C1 segment of cervical spinal cord (tissue), 14 donors: Measurements from ENCODE around the gene SLC12A3.

Experiments used
- DNase-seq, 14 donors: peaks; one replicate each; lab custom pipeline; 2025; lab: John Stamatoyannopoulos, UW

Gene SLC12A3

DNA sequence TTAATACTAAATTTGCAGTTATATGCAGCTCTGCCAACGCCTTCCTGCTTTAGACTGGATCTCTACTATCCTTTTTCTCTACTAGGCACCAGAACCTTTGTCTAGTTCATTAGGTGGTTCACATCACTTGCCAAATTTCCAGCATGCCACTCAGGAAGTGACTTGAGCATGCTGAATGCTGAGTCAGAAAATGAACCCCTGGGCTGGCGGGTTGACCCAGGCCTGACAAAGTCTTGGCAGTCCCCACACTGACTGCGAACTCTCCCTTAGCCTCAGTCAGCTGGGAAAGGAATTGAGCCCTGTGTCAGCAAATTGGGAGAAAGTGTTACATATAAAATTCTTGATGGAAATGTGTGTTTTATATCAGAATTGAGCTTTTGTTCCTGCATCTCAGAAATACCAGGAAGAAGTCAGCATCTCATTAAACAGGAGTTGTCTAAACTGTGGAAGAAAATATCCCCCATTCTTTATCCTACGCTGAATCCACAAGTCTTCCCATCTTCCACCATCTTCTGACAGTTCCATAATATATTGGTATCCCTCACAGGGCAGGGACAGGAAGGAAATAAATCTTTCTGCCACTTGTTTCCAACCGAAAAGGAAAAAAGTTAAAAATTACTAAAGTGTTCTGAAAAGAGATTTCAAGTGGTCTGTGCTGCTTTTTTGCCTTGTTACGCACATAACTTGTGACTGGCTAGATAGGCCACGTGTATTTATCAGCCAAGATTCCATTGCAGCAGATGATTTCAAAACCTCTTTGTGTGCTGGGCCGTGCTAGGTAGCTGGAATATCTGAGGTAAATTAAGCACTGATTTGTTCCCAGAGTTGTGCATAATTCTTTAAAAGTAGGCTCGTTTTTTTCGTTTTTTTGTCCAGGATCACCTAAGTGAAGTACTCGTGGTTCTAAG is 16.7 kb upstream of the SLC12A3 start:
- peak in 4 of 14 donors; percentile 10 to 58 (median 18) for DNase-seq

GRCh38 chr16:56848955-56849689 is 15.9 kb upstream of the SLC12A3 start:
- peak in 1 of 14 donors; percentile 11 for DNase-seq

- no peak for DNase-seq
Measured at GRCh38 chr16:56849690-56850680, 15.0 kb upstream of the SLC12A3 start.

DNA sequence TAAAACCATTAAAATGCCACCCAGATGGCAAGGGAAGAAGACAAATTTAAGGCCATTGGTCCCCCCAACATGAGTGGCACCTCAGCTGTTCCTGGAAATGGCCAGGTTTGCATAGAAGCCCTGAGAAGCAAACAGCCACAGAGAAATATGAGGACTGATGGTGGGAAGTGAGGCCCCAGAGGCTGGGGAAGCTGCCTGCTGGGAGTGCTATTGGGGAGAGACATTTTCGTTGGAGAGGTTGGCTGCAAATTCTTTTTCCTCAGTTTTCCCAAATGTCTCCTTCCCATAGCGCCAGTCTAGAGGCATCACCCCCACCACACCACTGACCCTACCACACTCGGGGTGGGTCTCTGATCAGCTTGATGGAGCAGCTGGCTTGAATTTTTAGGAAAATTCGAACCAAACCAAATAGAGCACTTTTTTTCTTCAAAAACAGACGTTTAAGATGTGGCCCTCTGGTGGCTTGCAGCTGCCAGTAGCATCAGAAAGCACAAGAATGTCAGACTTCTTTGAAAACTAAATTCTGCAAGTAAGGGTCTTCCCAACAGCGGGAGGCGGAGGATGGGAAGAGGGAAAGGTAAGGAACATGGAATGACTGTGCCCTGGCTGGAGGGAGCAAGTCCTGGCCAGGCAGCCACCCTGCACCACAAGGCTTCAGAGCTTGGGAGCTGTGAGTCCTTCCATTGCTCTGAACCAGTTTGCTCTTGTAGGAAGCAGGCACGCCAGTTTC is 13.2 kb upstream of the SLC12A3 start:
- no peak for DNase-seq

DNA sequence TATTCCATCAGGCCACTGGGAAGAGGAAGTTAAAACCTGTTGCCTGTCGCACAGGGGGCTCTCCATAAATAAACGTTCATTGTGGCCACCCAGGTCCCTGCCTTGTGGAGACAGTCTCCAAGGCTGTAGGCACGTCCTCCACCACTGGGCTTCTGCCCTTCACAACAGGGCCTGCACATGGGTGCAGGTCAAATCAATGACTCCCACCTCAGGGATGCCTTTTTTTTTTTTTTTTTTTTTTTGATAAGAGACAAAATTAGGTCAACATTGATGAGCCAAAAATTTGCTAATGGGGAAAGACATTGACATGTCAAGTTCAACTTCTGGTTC is 12.6 kb upstream of the SLC12A3 start:
- no peak for DNase-seq

DNA sequence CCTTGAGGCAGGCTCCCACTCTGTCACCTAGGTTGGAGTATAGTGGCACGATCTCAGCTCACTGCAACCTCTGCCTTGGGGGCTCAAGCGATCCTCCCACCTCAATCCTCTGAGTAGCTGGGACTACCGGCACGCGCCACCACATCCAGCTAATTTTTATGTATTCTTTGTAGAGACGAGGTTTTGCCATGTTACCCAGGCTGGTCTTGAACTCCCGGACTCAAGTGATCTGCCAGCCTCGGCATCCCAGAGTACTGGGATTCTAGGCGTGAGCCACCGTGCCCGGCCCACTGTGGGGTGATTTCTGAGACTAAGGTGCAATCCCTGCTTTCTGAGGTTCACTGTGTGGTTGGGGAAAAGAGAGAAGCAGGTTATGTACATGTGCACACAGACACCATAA is 12.0 kb upstream of the SLC12A3 start:
- no peak for DNase-seq

GRCh38 chr16:56855201-56855600 is 9.8 kb upstream of the SLC12A3 start:
- no peak for DNase-seq

- no peak for DNase-seq
Measured at GRCh38 chr16:56855946-56856345, 9.1 kb upstream of the SLC12A3 start.

DNA sequence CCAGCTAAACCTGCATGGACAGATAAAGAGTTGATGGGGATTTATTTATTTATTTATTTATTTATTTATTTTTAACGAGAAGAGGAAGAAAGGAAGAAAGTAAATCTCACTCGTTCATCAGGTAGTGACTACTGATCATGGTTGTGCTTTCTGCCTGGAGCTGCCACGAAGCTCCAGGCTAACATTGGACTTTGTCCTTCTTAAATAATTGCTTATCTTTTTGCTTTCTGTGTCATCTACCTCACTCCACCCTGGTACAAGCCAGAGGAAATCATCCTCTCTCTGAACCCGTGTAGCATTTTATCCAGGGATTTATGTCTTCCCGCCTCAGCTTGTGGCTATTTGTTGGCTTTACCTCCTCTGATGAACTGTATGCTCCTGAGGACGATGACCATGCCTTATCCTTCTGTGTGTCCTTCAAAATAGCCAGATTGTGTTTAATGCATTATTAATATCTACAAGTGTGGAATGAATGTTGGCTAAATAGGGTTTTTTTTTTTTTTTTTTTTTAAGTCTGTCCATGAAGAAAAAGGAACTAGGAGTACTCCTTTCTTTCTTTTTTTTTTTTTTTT is 8.0 kb upstream of the SLC12A3 start:
- DNase-seq: no peak

GRCh38 chr16:56858374-56858773 is 6.6 kb upstream of the SLC12A3 start:
- no peak for DNase-seq

GRCh38 chr16:56859636-56860035 is 5.4 kb upstream of the SLC12A3 start:
- no peak for DNase-seq

DNA sequence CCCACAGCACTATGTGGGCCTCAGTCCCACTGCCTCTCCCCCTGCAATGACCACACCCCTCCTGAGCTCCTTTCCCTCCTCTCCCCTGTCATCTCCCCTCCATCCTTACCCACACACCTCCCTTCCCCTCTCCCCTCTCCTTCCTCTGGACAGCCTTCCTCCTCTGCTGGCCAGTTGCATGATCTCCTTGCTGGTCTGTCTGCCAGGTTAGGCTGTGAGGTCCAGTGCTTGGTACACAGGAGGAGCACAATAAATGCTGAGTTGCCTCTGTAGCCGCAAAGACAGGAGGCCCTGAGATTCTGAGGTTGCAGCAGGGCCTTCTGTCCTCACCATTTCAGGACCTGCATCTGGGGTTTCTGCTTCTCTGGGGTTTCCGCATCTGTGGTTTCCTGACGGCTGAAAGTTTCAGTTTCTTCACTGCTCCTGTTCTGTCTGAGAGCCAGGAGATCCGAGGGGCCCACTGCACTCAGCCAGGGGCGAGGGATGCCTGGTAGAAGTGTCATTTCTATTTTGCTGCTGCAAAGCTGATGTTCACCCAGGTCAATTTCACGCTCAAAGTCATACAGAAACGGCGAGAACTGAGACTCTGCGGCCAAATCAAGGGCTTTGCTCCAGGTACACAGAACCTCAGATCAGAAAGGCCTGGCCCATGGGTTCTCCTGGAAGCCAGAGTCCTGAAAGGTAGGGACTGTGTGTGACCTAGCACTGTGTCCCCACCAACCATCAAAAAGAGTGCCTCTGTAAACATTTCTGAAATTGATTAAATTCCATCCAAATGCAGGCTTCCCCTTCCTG is 4.6 kb upstream of the SLC12A3 start:
- DNase-seq: peak in 1 of 14 donors; percentile 31

GRCh38 chr16:56861092-56861610 is 3.9 kb upstream of the SLC12A3 start:
- DNase-seq: no peak

GRCh38 chr16:56861756-56862155 is 3.3 kb upstream of the SLC12A3 start:
- no peak for DNase-seq

GRCh38 chr16:56862776-56863175 is 2.2 kb upstream of the SLC12A3 start:
- no peak for DNase-seq

DNA sequence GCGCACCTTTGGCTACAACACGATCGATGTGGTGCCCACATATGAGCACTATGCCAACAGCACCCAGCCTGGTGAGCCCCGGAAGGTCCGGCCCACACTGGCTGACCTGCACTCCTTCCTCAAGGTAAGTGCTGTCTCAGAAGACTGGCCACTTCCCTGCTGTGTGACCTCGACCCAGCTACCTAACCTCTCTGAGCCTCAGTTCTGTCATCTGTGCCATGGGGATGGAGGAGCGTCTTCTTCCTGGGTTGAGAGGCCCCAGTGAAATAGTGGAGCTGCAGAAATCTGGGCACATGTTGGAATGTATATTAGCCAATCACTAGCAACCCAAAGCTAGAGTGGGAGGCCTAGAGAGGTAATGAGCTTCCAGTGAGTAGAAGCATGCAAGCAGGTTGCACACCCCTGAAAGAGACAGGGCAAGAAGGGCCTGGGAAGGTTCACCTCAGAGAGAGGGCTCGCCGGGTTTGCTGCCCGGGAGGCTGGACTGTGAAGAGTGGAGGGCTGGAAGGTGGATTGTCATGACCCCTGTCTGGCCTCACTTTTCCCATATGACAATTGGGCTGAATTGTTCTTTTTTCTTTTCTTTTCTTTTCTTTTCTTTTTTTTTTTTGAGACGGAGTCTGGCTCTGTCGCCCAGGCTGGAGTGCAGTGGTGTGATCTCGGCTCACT is 521 bp downstream of the SLC12A3 start:
- DNase-seq: no peak

GRCh38 chr16:56866955-56867830 is 2.2 kb downstream of the SLC12A3 start:
- DNase-seq: peak in 1 of 14 donors; percentile 12

DNA sequence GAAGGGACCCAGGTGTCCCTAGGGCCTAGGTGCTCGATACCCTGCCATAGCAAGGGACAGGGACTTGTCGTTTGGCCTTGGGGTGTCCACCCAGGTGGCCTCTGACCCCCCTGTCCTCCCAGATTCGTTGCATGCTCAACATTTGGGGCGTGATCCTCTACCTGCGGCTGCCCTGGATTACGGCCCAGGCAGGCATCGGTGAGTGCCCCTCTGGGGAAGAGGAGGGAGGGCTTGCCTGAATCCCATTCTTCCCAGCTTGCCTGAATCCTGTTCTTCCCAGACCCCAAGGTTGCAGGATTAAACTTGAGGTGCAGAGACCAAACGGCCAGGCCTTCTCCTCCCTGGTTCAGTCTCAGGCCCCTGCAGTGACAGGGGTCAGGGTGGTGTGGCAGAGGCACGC is 3.2 kb downstream of the SLC12A3 start:
- no peak for DNase-seq
